Renal pelvis (tissue), 4 donors: ENCODE results near the gene VWA7. TPM values are rescaled to one million over a fixed set of nuclear protein-coding genes. Genes with fewer than 3 reads are reported as not detected.

Experiments
- DNase-seq: peaks from one replicate; pipeline ENCODE4 v3.0.0-alpha.2; 2013
- polyA plus RNA-seq, 3 donors: library from polyadenylated mRNA; unstranded; fragments of 120-200 nt; gene quantifications; one replicate each; pipeline ENCODE4 v1.2.1, GENCODE V29; 2013; ENCODE audit not compliant: insufficient read length in 3 of 3

The VWA7 gene
- polyA plus RNA-seq, 3 donors: 8.8 to 14.0 (median 13.1) TPM

- DNase-seq: no peak
Measured at GRCh38 chr6:31778999-31779885, 2.1 kb upstream of the VWA7 start.

- no peak for DNase-seq
Measured at GRCh38 chr6:31778193-31778592, 1.1 kb upstream of the VWA7 start.

DNA sequence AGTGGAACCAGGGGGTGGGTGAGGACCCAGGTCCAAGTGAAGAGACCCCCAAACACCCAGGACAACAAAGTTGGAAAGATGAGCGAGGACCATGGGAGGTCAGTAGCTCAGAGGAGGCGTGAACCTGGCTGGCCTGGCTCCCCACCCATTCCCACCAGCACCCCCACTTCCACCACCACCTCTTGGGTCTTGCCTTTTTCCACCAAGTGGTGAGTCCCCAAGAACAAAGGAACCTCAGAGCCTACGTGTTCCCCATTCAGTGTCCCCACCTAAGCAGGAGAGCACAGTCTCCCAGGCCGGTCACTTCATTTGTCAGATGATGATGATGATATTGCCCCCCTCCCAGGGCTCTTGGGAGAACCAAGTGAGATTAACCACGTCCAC is 531 bp upstream of the VWA7 start:
- DNase-seq: no peak

GRCh38 chr6:31776485-31776988 is 591 bp downstream of the VWA7 start:
- no peak for DNase-seq

DNA sequence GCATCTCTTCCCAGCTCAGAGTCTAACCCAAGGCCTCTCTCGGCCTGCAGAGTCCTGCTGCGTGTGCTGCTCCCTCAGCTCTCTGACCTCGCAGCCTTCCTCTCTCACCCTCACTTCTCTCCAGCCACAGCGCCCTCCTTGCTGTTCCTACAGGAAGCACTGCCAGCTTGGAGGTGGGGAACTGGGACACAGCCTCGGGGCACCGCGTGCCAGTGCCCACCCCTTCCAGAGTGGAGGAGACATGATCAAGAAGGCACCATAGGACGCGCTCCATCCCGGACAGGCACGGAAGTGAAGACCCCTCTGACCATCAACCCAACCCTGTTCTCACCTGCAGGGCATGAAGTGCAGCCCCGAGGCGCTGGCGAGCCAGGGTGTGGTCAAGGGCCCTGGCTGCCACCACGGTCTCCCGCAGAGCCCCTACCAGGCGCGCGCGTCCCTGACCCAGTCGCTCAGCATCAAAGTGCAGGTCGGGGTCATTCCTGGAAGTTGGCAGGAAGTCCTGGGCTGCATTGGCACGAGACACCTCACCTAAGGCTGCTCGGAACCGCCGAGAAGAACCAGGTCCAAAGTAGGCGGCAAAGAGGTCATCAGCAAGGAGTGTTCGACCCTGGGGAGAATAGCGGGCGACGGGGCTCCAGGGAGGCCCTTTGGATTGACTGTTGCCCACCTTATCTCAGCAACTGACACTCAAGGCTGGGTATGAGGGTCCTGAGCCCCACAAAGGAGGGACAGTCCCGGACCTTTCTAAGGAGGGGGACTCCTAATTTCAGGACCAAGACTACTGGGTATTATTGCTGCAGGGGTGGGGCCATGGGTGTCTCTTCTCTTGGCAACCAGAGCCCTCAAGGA is 1.3 kb downstream of the VWA7 start:
- no peak for DNase-seq

GRCh38 chr6:31775184-31775583 is 1.9 kb downstream of the VWA7 start:
- DNase-seq: no peak

GRCh38 chr6:31771992-31772358 is 5.2 kb downstream of the VWA7 start:
- no peak for DNase-seq

- DNase-seq: no peak
Measured at GRCh38 chr6:31770860-31771259, 6.3 kb downstream of the VWA7 start.

DNA sequence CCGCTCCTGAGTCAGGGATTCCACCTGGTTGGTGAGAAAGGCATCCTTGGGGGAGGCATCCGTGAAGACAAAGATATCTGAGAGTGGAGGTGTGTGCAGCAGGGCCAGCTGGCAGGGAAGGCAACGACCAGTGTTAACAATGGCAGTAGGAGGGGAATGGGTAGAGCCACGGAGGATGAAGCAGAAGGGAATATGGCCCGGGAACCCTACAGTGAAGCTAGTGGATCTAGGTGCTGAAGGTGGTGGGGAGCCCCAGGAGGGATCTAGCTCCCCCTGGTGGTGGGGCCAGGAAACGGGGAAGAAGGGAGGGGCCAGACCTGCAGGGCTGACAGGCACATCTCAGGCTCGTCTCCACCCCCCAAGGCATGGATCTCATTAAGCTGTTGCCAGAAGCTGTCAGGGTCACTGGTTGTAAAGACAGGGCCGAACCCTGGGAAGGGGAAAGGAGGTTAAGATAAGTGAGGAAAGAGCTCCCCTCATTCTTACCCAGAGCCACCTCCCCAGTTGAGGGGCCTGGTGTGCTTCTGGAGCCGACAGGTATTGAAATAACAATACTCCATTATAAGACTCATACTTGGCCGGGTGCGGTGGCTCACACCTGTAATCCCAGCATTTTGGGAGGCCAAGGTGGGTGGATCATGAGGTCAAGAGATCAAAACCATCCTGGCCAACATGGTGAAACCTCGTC is 7.3 kb downstream of the VWA7 start:
- DNase-seq: no peak

- no peak for DNase-seq
Measured at GRCh38 chr6:31768363-31769257, 8.5 kb downstream of the VWA7 start.

GRCh38 chr6:31767096-31767645 is 10.0 kb downstream of the VWA7 start:
- DNase-seq: no peak

DNA sequence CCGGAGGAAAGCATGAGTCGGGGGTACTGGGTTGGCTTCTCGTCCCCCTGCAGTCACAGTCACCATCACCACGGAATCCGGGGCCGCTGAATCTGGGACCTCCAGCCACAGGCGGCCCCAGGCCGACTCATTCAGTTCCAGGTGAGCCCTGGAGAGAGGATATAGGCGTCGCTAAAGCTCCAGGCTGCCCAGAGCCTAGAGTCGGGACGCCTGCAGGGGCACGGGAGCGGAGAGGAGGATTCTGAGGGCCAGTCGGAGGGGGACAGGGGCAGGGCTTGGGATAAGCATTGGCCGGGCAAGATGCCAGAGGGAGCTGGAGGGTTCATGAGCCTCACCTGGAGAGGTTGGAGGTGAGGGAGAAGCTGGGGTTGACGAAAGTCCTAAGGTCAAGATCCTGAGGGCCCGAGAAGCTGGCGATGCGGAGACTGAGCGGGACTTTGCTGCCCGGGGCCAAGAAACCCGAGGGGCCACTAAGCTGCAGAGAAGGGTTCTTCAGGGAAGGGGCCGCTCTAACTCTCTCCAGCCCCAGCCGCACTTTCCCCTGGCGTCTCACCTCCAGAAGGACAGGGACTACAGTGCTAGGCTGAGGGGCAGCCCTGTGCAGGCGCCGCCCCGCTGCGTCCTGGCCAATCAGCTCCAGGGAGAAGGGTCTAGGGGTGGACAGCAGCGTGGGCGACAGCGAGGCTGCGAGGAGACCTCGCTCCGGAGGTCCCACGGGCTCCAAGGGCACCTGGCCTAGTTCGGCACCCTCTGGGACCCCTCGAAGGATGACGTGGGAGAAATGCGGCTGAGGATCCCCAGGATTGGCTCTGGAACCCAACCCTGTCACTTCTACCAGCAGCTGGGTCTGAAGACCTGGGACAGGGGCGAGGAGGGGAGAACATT is 11.0 kb downstream of the VWA7 start:
- peak; percentile 31 for DNase-seq

- DNase-seq: no peak
Measured at GRCh38 chr6:31765559-31765909, 11.6 kb downstream of the VWA7 start.

DNA sequence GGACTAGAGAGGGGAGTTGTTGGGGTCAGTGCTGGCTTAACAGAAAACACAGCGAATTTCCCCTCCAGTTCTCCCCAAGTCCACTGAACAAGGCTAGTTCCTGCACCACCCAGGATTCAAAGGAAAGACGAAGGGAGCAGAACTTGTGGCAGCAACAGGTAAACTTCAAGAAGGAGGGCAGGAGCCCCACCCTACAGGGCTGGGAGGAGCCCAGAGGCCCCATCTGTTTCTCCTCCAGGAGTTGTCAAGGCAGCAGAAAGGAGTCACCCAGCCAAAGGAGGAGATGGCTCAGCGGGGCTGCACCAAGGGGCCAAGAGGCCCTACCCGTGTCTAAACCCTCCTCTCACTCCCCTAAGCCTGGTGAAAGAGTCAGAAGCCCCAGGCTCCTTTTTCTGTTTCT is 12.9 kb downstream of the VWA7 start:
- DNase-seq: no peak

DNA sequence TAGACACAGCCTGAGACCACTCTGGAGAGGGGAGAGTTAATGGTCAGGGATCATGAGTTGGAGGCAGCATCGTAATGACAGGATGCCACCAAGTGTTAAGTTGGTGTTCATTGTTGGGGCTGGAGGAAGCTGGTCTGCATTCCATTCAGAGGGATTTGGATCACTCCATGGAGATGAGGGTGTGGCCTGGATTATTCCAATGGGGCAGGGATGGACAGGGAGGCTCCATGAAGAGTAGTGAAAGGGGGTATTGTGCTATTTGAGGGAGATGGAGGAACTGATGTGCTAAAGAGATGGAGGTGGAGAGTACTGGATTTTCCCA is 13.5 kb downstream of the VWA7 start:
- peak; percentile 54 for DNase-seq

- DNase-seq: no peak
Measured at GRCh38 chr6:31762878-31763618, 14.1 kb downstream of the VWA7 start.

- DNase-seq: no peak
Measured at GRCh38 chr6:31762356-31762755, 14.8 kb downstream of the VWA7 start, which contains the start of gene SAPCD1. Gene SAPCD1, plus strand, starts transcription at chr6:31762656. Its CDS starts 399 bp downstream, at chr6:31763055.

DNA sequence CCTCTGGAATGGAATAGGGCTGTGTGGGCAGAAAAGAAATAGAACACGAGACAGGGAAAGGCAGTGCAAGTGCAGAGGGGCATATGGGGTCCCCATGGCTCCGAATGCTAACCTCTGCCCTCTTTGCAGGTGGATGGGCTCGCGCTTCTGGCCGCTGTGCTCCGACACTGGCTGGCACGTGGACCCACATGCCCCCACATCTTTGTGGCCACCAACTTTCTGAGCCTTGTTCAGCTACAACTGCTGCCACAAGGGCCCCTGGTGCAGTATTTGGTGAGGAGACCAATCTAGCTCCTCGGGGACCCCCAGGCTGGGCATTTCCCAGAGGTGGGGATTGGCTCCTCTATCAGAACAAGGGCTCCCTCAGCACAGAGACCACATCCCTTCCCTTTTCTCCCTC is 15.8 kb downstream of the VWA7 start:
- DNase-seq: no peak

- no peak for DNase-seq
Measured at GRCh38 chr6:31760790-31761189, 16.3 kb downstream of the VWA7 start.
